ENCODE results near the gene MAP2. TPM values are rescaled to one million over a fixed set of nuclear protein-coding genes. Genes with fewer than 3 reads are reported as not detected.

Gene MAP2
- total RNA-seq, 4 donors from 2014 or later = 5.1 to 16.6 (median 7.7) TPM

DNA sequence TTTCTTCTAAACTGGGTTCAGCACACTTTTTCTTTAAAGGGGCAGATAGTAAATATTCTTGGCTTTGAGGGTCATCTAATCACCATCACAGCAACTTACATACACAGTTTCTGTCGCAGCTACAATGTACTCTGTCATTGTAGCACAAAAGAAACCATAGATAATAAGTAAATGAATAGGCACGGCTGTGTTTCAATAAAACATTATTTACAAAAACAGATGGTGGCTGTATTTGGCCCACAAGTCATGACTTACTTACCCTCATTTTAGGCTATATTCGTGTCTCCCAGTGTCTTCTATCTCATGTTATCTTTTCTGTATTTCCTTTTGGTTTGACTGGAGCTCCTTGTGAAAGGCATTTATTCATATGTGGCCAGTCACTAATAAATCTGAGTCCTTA lies 168.3 kb downstream of the MAP2 start:
- TF ChIP-seq, protein P1, sequence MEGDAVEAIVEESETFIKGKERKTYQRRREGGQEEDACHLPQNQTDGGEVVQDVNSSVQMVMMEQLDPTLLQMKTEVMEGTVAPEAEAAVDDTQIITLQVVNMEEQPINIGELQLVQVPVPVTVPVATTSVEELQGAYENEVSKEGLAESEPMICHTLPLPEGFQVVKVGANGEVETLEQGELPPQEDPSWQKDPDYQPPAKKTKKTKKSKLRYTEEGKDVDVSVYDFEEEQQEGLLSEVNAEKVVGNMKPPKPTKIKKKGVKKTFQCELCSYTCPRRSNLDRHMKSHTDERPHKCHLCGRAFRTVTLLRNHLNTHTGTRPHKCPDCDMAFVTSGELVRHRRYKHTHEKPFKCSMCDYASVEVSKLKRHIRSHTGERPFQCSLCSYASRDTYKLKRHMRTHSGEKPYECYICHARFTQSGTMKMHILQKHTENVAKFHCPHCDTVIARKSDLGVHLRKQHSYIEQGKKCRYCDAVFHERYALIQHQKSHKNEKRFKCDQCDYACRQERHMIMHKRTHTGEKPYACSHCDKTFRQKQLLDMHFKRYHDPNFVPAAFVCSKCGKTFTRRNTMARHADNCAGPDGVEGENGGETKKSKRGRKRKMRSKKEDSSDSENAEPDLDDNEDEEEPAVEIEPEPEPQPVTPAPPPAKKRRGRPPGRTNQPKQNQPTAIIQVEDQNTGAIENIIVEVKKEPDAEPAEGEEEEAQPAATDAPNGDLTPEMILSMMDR (IDR thresholded peaks at IDR 0.05; ENCODE audit: low read depth) = no peak

DNA sequence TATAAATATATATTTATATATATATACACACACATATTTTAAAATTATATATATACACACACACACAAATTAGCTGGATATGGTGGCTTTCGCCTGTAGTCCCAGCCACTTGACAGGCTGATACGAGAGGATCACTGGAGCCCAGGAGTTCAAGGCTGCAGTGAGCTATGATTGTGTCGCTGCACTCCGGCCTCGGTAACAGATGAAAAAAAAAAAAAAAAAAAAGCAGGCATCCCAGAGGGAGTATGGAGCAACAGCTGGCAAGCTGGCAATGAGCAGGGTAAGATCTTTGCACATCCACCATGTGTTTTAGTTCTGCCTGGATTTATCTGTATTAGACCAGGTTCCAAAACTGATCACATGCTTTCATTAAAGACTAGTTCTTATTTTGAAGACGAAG lies 170.1 kb downstream of the MAP2 start:
- TF ChIP-seq, protein P1 (IDR thresholded peaks at IDR 0.05; ENCODE audit: low read depth) = no peak

DNA sequence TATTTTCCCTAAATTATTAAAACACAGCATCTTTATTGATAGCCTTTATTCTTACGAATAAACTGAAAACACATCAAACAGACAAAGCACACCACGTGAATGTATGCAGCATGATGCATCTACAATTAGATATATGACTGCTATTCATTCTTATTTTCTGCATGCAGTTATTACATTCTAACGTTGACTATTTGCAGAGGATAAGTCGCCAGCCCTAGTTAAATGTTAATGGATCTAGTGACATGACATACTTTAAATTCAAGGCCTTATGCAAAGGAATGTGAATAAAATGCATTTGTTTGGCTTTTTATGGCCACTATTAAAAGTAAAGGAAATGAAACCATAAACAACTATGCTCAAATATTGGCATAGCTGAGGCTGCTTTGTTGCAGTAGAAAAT lies 172.4 kb downstream of the MAP2 start:
- TF ChIP-seq, protein P1 (IDR thresholded peaks at IDR 0.05; ENCODE audit: low read depth) = no peak

DNA sequence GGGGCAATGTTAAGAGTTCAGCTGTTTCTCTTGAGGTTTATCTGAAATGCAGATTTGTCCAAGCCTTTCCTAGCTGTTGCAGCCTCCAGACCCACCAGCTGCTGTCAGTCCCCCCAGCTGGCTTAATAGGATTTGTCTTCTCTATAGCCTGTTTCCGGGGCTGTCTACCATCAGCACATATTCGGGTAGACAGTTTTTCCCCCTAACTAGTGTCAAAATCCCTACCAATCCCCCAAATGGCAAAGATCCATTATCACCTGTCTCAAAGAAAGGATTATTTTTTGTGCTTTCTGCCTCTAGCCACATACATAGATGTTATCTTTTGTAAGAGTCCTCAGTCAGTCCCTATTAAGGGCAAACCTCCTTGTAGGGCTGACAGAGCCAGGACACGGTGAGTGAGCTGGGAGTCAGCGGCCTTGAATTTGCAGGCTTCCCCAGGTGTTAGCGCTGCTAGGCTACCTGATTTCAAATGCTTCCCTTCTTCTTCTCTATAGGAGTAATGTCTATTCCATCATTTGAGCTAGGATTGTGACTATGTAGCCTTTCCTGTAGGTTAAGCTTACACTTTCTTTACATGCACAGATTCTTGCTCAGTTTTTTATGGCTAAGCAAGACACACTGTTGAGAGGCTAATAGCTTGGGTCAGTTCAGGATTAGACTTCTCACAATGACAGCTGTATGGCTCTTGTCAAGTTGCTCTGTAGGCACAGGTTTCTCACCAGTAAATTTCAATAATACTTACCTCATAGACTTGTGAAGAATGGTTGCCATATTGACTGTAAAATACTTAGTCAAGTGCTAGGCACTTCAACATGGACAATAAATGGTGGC lies 176.7 kb downstream of the MAP2 start:
- TF ChIP-seq, protein P1 (IDR thresholded peaks at IDR 0.05; ENCODE audit: low read depth) = no peak

DNA sequence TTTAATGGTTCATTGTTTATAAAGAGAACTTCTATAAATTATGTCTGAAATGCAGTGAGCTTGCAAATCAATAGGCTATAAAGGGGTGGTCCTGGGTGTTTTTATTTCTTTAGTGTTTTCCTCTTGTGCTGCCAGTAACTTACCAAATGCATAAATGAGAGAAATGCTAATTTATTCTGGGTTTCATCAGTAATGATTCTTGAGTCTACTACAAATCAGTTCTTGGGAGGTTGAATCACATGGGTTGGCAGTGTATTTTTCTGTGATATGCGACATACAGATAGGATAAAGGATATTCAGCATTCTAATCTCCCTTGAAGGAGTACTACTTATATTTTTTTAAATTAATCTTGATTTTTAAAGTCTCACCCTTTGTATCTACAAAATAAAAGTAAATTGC lies 177.7 kb downstream of the MAP2 start:
- TF ChIP-seq, protein P1 (IDR thresholded peaks at IDR 0.05; ENCODE audit: low read depth) = no peak

DNA sequence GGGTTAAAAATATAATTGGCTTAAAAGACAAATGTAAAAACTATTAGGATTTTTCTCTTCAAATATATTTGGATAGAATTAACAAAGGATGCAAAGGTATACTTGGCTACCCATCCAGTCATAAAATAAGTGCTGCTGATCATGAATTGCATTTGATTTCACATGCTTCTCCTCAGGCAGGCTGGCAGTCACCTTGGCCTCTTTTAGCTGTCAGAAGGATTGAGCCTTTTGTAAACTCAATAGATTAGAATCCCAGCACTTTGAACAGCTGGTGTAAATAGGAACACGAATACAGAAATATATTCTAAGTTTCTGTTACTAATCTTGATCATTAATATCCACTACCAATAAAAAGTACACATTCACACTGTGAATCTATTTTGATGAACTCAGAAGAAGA lies 178.4 kb downstream of the MAP2 start:
- TF ChIP-seq, protein P1 (IDR thresholded peaks at IDR 0.05; ENCODE audit: low read depth) = no peak

DNA sequence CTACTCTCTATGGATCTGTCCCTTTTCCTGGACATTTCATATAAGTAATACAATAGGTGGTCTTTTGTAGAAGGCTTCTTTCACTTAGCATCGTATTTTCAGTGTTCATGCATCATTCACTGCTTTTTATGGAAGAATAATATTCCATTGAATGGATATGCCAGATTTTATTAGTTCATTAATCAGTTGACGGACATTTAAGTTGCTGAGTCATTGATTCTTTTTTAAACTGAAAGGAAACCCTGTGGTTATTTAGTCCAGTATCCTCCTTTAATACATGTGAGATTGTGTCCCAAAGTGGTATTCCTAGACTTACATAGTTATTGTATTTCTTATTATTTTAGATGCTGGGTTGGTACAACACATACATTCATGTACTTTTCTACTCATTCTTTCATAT lies 185.7 kb downstream of the MAP2 start:
- TF ChIP-seq, protein P1 (IDR thresholded peaks at IDR 0.05; ENCODE audit: low read depth) = no peak

All from subcutaneous adipose tissue (tissue), 4 donors.